ENCODE data around the gene PPP1R3A.

DNA sequence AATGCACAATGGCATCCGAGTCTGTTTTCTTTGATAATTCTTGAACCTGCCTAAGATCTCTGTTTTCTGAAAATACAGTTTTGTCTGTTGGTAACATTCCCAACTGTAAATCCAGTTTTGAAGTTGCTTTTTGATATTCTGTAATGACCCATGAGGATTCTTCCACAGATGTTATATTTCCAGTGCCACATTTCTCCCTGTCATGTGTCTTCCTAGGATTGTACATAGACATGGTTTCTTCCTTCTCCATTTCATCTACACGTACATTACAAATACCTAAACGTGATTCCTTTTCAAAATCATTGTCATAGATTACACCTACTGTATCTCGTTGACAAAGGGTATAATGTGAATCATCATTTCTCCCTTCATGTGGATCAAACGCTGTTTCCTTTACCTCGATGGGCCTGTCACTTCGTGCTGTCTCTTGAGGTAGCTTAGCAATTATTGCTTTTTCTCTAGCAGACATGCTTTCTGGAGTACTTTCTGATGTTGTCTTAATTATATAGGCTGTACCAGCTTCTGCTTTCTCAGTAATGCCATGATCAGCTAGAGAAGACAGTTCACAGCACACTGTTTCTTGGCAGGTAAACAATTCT, 40.3 kb downstream of the PPP1R3A start:
- TF ChIP-seq, protein P1, sequence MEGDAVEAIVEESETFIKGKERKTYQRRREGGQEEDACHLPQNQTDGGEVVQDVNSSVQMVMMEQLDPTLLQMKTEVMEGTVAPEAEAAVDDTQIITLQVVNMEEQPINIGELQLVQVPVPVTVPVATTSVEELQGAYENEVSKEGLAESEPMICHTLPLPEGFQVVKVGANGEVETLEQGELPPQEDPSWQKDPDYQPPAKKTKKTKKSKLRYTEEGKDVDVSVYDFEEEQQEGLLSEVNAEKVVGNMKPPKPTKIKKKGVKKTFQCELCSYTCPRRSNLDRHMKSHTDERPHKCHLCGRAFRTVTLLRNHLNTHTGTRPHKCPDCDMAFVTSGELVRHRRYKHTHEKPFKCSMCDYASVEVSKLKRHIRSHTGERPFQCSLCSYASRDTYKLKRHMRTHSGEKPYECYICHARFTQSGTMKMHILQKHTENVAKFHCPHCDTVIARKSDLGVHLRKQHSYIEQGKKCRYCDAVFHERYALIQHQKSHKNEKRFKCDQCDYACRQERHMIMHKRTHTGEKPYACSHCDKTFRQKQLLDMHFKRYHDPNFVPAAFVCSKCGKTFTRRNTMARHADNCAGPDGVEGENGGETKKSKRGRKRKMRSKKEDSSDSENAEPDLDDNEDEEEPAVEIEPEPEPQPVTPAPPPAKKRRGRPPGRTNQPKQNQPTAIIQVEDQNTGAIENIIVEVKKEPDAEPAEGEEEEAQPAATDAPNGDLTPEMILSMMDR (IDR thresholded peaks at IDR 0.05; ENCODE audit: poor library complexity): no peak
- no peak for TF ChIP-seq EZH2phosphoT487 (IDR thresholded peaks at IDR 0.05; ENCODE audit: low read depth, severe bottlenecking, unreplicated experiment)
- TF ChIP-seq EZH2 (IDR thresholded peaks at IDR 0.05; ENCODE audit: borderline replicate concordance): no peak

All from hepatocyte (in vitro differentiated cells).